ENCODE measurements around the gene MACROH2A2. TPM values are rescaled to one million over a fixed set of nuclear protein-coding genes. Genes with fewer than 3 reads are reported as not detected.

Gene MACROH2A2
- total and polyA plus RNA-seq, 7 donors = 4.8 to 19.4 (median 10.4) TPM

DNA sequence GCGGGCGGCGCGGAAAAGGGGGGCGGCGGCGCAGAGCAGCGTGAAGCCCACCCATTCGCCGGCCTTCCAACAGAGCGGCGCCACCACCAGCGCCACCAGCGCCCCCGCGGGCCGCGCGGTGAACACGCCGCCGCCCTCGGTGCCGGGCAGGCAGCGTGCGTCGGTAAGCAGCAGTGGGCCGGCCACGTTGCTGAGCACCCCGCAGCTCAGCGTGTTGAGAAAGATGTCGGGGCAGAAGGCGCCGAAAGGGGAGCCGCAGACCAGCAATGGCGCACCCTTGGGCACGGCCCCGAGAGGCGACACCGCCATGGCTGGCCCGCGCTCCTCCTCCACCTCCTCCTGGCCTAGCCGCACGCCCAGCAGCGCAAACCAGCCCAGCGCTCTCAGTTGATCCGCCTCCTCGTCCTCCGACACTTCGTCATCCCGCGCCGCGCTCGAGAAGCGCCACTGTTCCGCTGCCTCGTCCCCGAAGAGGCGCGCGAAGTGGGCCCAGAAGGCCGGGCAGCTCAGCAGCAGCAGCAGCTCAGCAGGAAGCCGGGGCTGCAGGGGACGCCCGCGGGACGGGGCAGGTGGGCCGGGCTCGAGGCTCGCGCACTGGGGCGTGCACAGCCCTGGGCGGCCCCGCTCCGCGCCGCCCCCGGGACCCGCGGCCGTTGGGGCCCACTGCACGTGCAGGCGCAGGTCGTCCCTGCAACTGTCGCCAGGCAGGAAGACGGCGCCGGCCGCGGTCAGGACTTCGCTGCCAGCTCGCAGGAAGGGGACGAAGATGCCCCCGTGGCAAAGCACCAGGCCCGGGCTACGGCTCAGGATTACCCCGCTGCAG is 93.2 kb downstream of the MACROH2A2 start:
- DNase-seq = peak; percentile 83
- intact Hi-C loops (cut with DNase I) = loop anchor here (1.0 to 10.0 kb wide), 3 partner anchors 25 to 219 kb away; partner anchors contain the start of gene SAR1A
- Histone ChIP-seq H3K27me3 (no peaks in the 10 kb centered on the region), H3K36me3 (peaks cover 0 to 16% (median 3%) of the 10 kb centered on the region in 4 donors), H3K27ac (peak overlapping the region; percentile 95 to 98 (median 96)), H3K9me3 (no peaks in the 10 kb centered on the region), H3K4me1 (peaks cover 0 to 32% (median 18%) of the 10 kb centered on the region in 4 donors), H3K4me3 (peak overlapping the region; percentile 69 to 89 (median 78))
- 0% methylated on average over 98 of the region's 98 CpGs for WGBS, 2 donors
- TF ChIP-seq, protein P1, sequence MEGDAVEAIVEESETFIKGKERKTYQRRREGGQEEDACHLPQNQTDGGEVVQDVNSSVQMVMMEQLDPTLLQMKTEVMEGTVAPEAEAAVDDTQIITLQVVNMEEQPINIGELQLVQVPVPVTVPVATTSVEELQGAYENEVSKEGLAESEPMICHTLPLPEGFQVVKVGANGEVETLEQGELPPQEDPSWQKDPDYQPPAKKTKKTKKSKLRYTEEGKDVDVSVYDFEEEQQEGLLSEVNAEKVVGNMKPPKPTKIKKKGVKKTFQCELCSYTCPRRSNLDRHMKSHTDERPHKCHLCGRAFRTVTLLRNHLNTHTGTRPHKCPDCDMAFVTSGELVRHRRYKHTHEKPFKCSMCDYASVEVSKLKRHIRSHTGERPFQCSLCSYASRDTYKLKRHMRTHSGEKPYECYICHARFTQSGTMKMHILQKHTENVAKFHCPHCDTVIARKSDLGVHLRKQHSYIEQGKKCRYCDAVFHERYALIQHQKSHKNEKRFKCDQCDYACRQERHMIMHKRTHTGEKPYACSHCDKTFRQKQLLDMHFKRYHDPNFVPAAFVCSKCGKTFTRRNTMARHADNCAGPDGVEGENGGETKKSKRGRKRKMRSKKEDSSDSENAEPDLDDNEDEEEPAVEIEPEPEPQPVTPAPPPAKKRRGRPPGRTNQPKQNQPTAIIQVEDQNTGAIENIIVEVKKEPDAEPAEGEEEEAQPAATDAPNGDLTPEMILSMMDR (IDR thresholded peaks at IDR 0.05) = peak; percentile 20 to 54 (median 50)
- TF ChIP-seq POLR2AphosphoS5 (IDR thresholded peaks at IDR 0.05) (peak in 3 of 4 donors; percentile 4 to 45 (median 15)), POLR2A (IDR thresholded peaks at IDR 0.05) (no peak)

DNA sequence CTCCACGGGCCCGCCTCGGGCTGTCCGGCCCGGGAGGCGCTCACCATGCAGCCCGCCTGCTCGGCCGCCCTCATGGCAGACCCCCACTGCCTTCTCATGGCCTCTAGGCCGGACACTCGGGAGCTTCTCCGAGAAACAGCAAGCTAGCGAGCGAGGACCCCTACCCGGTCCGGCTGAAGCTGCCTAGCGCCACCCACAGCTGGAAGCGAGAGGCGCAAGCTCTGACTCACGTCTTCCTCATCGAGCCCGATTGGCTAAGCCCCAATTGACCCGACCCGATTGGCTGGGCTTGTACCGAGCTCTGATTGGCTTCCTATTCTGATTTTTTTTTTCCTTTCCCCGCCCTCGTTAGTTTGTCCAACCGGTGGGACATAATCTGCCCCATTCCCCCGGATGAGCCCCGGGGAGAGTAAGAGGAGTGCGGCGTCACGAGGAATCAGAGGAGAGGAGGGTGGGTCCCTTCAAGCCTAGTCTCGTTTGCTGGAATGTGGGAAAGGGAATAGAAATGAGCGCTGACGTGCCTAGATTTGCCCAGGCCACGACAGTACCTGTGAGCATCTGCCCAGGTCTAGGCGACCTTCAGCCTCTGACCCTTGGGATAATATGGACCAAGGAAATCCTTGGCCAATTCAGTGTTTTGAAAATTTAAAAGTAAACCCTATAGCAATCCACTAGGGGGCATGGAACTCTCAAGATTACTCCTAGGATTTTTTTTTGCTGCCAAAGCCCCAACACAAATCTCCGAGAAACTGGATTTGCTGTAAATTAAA is 94.0 kb downstream of the MACROH2A2 start, which contains the start of gene TYSND1:
TYSND1 (minus strand) TSS at position 212 of the 770 bp plus-strand sequence; CDS start at position 98, 114 bp downstream.
- Histone ChIP-seq H3K4me3 (peak within 1 kb of the TSS; percentile 69 to 89 (median 78)), H3K27ac (peak within 1 kb of the TSS; percentile 95 to 98 (median 96)), H3K27me3 (no peaks in the 10 kb centered on the region), H3K4me1 (peaks cover 0 to 32% (median 18%) of the 10 kb centered on the region in 4 donors), H3K36me3 (peaks cover 4 to 22% (median 8%) of the 10 kb centered on the region in 4 donors), H3K9me3 (no peaks in the 10 kb centered on the region)
- TF ChIP-seq, protein P1 (IDR thresholded peaks at IDR 0.05) = peak; percentile 33 to 71 (median 56)
- TF ChIP-seq EP300 (IDR thresholded peaks at IDR 0.05) (no peak), POLR2A (IDR thresholded peaks at IDR 0.05) (peak; percentile 68 to 78), POLR2AphosphoS5 (IDR thresholded peaks at IDR 0.05) (peak; percentile 88 to 97 (median 92))
- intact Hi-C loops (cut with DNase I) = loop anchor here (1.0 to 10.0 kb wide), 3 partner anchors 24 to 218 kb away; partner anchors contain the start of gene SAR1A
- DNase-seq = peak; percentile 99
- WGBS, 2 donors = 1% methylated on average over 39 of the region's 39 CpGs

DNA sequence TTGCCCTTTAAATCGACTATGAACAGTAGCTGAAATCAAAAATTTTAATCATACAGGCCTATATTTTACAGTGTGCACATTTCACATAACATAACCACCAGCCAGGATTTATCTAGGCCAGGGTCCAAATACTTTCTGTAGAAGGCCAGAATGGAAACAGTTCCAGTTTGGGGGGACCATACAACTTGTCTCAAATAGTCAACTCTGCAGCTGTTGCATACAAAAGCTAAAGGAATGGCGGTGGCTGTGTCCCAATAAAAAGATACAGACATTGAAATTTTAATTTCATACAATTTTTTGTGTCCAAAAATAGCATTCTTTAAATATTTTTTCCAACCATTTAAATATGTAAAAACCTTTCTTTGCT is 94.6 kb downstream of the MACROH2A2 start:
- Histone ChIP-seq H3K27ac (peak overlapping the region; percentile 95 to 98 (median 96)), H3K4me1 (peaks cover 0 to 32% (median 18%) of the 10 kb centered on the region in 4 donors), H3K36me3 (peaks cover 10 to 27% (median 13%) of the 10 kb centered on the region in 4 donors), H3K27me3 (no peaks in the 10 kb centered on the region), H3K4me3 (peak overlapping the region in 2 of 4 donors; percentile 86 to 89), H3K9me3 (no peaks in the 10 kb centered on the region)
- WGBS, 2 donors = 19 to 37% methylated on average over 2 of the region's 2 CpGs
- intact Hi-C loops (cut with DNase I) = loop anchor here (2.0 to 10.0 kb wide), 2 partner anchors 24 to 218 kb away; partner anchors contain the start of gene SAR1A
- TF ChIP-seq EP300 (IDR thresholded peaks at IDR 0.05) = no peak
- TF ChIP-seq, protein P1 (IDR thresholded peaks at IDR 0.05) = no peak
- TF ChIP-seq POLR2AphosphoS5 (IDR thresholded peaks at IDR 0.05) = no peak
- no peak for TF ChIP-seq POLR2A (IDR thresholded peaks at IDR 0.05)
- no peak for DNase-seq

DNA sequence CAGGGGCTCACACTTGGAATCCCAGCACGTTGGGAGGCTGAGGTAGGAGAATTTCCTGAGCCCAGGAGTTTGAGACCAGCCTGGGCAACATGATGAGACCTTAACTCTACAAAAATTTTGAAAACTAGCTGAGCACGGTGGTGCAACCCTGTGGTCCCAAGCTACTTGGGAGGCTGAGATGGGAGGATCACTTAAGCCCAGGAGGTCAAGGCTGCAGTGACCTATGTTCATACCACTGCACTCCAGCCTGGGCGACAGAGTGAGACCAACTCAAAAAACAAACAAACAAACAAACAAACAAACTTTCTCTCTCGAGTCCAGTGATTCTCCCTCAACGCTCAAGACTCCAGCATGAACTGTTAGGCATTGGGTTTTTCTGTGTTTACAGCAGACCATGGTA is 95.9 kb downstream of the MACROH2A2 start:
- TF ChIP-seq, protein P1 (IDR thresholded peaks at IDR 0.05) = no peak
- TF ChIP-seq POLR2A (IDR thresholded peaks at IDR 0.05) (no peak), EP300 (IDR thresholded peaks at IDR 0.05) (no peak), POLR2AphosphoS5 (IDR thresholded peaks at IDR 0.05) (no peak)
- no peak for DNase-seq
- no peak overlapping the region for H3K4me3 ChIP-seq
- peaks cover 12 to 40% (median 20%) of the 10 kb centered on the region in 4 donors for H3K36me3 ChIP-seq
- intact Hi-C loops (cut with DNase I) = loop anchor here (10.0 kb wide), 1 partner anchor 216 kb away; no protein-coding TSS in a partner anchor
- peaks cover 0 to 32% (median 18%) of the 10 kb centered on the region in 4 donors for H3K4me1 ChIP-seq
- 87 to 93% methylated on average over 5 of the region's 5 CpGs for WGBS, 2 donors
- H3K27me3 ChIP-seq = no peaks in the 10 kb centered on the region
- no peaks in the 10 kb centered on the region for H3K9me3 ChIP-seq
- H3K27ac ChIP-seq = no peak overlapping the region
